Bronchial epithelial cell (primary cell): ENCODE measurements around the gene CR1L. TPM values are rescaled to one million over a fixed set of nuclear protein-coding genes. Genes with fewer than 3 reads are reported as not detected.
"Not testable (repeated sequence)": the region's sequence is repeated elsewhere in the genome, so short reads cannot be mapped to it uniquely, and the experiment has no call there.

ENCODE experiments used
- DNase-seq: peaks from one replicate; pipeline ENCODE4 v3.0.0-alpha.2; 2010; ENCODE audit warnings: low read depth
- FAIRE-seq: peaks from 2 replicates; lab custom pipeline; 2011; peaks lifted over from hg19 to GRCh38; lab: Jason Lieb, UNC
- H3K27me3 ChIP-seq: 2 replicates; pipeline ENCODE4 v1.5.1; 2011; ENCODE audit warnings: low read length; ENCODE audit not compliant: control insufficient read depth, insufficient read depth
- H3K36me3 ChIP-seq: 2 replicates; pipeline ENCODE4 v1.5.1; 2011; ENCODE audit warnings: low read length; ENCODE audit not compliant: control insufficient read depth, insufficient read depth
- H3K4me3 ChIP-seq: 2 replicates; pipeline ENCODE4 v1.5.1; 2011; ENCODE audit warnings: mild to moderate bottlenecking, low read depth, low read length, control low read depth
- CTCF ChIP-seq: IDR thresholded peaks from 2 replicates; pipeline ENCODE4 v1.5.1; 2011; ENCODE audit warnings: mild to moderate bottlenecking, moderate library complexity, low read length, control low read depth, inconsistent platforms; ENCODE audit not compliant: insufficient read depth, severe bottlenecking
- total RNA-seq: library from RNA; depleted of rRNA; stranded (reverse); fragments of >200 nt; gene quantifications from 2 replicates; pipeline ENCODE4 v1.2.1, GENCODE V29; 2014

CR1L gene
- total RNA-seq, 1 donor from 2014 or later = not detected

- Histone ChIP-seq H3K36me3 (peaks cover 21% of the 10 kb centered on the region), H3K27me3 (no peaks in the 10 kb centered on the region), H3K4me3 (no peak overlapping the region)
- no peak for TF ChIP-seq CTCF
- no peak for FAIRE-seq
- no peak for DNase-seq
These were observed 117.7 kb downstream of the CR1L start for GRCh38 chr1:207762622-207763021.

GRCh38 chr1:207763091-207763490 lies 118.2 kb downstream of the CR1L start:
- no peak overlapping the region for H3K4me3 ChIP-seq
- H3K36me3 ChIP-seq = peaks cover 21% of the 10 kb centered on the region
- FAIRE-seq (no peak), DNase-seq (no peak)
- H3K27me3 ChIP-seq = no peaks in the 10 kb centered on the region
- no peak for TF ChIP-seq CTCF

GRCh38 chr1:207763972-207764371 lies 119.0 kb downstream of the CR1L start:
- DNase-seq (no peak), FAIRE-seq (no peak)
- Histone ChIP-seq H3K27me3 (no peaks in the 10 kb centered on the region), H3K36me3 (peaks cover 19% of the 10 kb centered on the region), H3K4me3 (no peak overlapping the region)
- TF ChIP-seq CTCF = no peak

- Histone ChIP-seq H3K36me3 (peaks cover 13% of the 10 kb centered on the region), H3K4me3 (no peak overlapping the region), H3K27me3 (no peaks in the 10 kb centered on the region)
- no peak for FAIRE-seq
- no peak for DNase-seq
- TF ChIP-seq CTCF = no peak
These were observed 121.6 kb downstream of the CR1L start for GRCh38 chr1:207766569-207766968.

GRCh38 chr1:207770514-207770913 lies 125.6 kb downstream of the CR1L start:
- not testable (repeated sequence) for FAIRE-seq, H3K4me3 ChIP-seq, H3K36me3 ChIP-seq, H3K27me3 ChIP-seq, DNase-seq

Other genes with a start within 250 kb of the CR1L start
- gene CR2, start 190.8 kb upstream of the CR1L start, total RNA-seq = not detected in 2 replicates
- gene CR1, start 149.0 kb upstream of the CR1L start, total RNA-seq = not detected in 2 replicates
- 128 and 192 TPM in 2 replicates for gene CD46, start 106.9 kb downstream of the CR1L start, total RNA-seq